Kasumi-1 (cell line): ENCODE data around the gene RFX3.

Source experiments
- DNase-seq, 2 experiments: peaks; one replicate each; lab custom pipeline; 2025; lab: John Stamatoyannopoulos, UW

Gene RFX3

GRCh38 chr9:3513265-3513818 is 12.5 kb downstream of the RFX3 start:
- DNase-seq, result no peak

GRCh38 chr9:3511551-3511950 is 14.2 kb downstream of the RFX3 start:
- no peak for DNase-seq

GRCh38 chr9:3510796-3511195 is 15.0 kb downstream of the RFX3 start:
- no peak for DNase-seq

GRCh38 chr9:3509926-3510325 is 15.9 kb downstream of the RFX3 start:
- no peak for DNase-seq

- DNase-seq, result peak in 1 of 2 experiments; percentile 25
These were observed 17.1 kb downstream of the RFX3 start for GRCh38 chr9:3508521-3509291.

GRCh38 chr9:3508078-3508431 is 17.7 kb downstream of the RFX3 start:
- no peak for DNase-seq

GRCh38 chr9:3507395-3508077 is 18.3 kb downstream of the RFX3 start:
- peak; percentile 13 to 31 for DNase-seq

- no peak for DNase-seq
These were observed 19.6 kb downstream of the RFX3 start for GRCh38 chr9:3506164-3506563.

GRCh38 chr9:3502560-3503398 is 23.0 kb downstream of the RFX3 start:
- DNase-seq, result no peak

GRCh38 chr9:3500044-3500443 is 25.8 kb downstream of the RFX3 start:
- DNase-seq, result no peak

GRCh38 chr9:3498691-3499090 is 27.1 kb downstream of the RFX3 start:
- no peak for DNase-seq

GRCh38 chr9:3497857-3498256 is 27.9 kb downstream of the RFX3 start:
- no peak for DNase-seq

- no peak for DNase-seq
These were observed 28.4 kb downstream of the RFX3 start for GRCh38 chr9:3497401-3497800.

- DNase-seq, result no peak
These were observed 29.9 kb downstream of the RFX3 start for GRCh38 chr9:3495855-3496254.

GRCh38 chr9:3492214-3492613 is 33.6 kb downstream of the RFX3 start:
- no peak for DNase-seq

GRCh38 chr9:3491450-3491849 is 34.4 kb downstream of the RFX3 start:
- no peak for DNase-seq

- DNase-seq, result no peak
These were observed 34.8 kb downstream of the RFX3 start for GRCh38 chr9:3490957-3491356.

GRCh38 chr9:3482578-3482977 is 43.2 kb downstream of the RFX3 start:
- no peak for DNase-seq

GRCh38 chr9:3480353-3480655 is 45.5 kb downstream of the RFX3 start:
- no peak for DNase-seq

- no peak for DNase-seq
These were observed 46.1 kb downstream of the RFX3 start for GRCh38 chr9:3479514-3480352.

GRCh38 chr9:3478549-3478953 is 47.2 kb downstream of the RFX3 start:
- DNase-seq, result no peak
